GM21447 (cell line): Measurements from ENCODE around the gene MYT1.
"Not testable (repeated sequence)": the region's sequence is repeated elsewhere in the genome, so short reads cannot be mapped to it uniquely, and the experiment has no call there.

Experiments
- ATAC-seq: cut with Tn5 transposase; IDR thresholded peaks from one replicate; pipeline ENCODE4 v1.9.1; 2021; ENCODE audit not compliant: unreplicated experiment

Gene MYT1

GRCh38 chr20:64166721-64167615, 2.7 kb downstream of the MYT1 start:
- ATAC-seq: no peak

DNA sequence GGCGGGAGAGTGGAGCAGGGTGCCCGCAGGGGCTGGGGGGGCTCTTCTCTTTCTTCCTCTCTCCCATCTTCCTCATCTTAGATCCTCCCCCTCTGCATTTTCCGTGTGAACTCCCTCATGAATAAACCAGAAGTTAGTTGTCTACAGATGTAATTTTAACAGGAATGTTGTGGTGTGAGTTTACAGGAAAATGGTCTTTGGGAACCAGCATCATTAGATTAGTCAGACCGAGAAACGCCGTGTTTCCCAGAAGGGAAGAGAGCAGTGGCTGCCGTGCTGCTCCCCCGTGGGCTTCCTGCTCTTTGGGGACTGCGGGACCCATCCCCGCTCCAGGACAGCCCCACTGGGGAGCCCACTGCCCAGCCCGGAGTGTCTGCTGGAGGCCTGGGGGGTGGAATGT, 3.4 kb downstream of the MYT1 start:
- no peak for ATAC-seq

GRCh38 chr20:64168381-64169090, 4.3 kb downstream of the MYT1 start:
- ATAC-seq: no peak

DNA sequence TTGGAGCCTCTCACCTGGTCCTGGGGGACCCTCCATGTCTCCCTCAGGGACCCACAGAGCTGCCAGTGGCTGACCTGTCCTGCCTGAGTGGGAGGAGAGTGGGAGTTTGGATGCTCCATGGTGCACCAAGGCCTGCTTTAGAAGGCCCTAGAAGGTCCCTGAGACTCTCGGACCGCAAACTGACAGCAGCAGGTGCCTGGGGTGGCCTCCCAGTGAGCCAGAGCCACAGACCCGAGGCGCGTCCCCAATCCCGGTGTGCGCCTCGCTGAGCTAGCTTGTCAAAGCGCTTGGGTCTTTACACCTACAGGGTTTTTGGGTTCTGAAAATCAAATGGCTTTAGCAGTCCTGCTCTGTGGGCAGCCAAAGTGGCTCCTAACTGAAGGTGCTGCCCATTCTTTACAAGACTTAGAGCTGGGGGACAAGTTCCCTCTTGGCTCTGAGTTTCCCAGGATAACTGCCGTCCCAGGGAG, 4.9 kb downstream of the MYT1 start:
- no peak for ATAC-seq

- ATAC-seq: no peak
Measured at GRCh38 chr20:64171211-64171610, 7.0 kb downstream of the MYT1 start.

- ATAC-seq: no peak
Measured at GRCh38 chr20:64173116-64173515, 8.9 kb downstream of the MYT1 start.

GRCh38 chr20:64176551-64176950, 12.3 kb downstream of the MYT1 start:
- ATAC-seq: no peak

DNA sequence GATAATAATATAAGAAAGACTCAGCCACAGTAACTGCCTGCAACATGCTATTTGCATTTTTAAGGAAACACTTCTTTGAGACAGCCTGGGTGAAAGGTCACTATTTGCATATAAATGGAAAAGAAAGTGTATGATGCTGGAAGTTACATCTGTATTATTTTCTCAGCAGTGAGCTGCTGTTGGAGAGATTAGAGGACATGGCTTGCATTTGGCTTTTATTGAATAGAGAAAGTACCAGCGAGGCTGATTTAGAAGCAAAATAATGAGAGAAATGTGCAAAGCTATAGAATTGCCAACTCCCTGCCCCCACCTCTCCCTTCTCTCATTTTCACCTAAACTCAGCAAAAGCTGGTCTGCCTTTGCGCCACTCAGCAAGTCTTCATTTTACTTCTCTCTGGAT, 12.7 kb downstream of the MYT1 start:
- ATAC-seq: no peak

DNA sequence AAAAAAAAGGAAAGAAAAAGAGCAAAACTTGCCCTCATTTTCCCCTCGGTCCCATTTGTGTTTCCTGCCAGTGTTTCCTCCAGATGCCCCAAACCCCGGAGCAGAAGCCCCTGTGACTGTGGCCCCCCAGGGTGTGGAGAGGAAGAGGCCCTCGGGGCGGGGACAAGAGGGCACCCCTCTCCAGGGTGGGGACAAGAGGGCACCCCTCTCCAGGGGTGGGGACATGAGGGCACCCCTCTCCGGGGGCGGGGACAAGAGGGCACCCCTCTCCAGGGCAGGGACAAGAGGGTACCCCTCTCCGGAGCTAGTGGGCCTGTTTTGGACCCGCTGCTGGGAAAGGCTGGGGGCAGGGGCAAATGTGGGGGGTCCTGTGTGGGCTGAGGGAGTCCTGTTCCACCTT, 13.1 kb downstream of the MYT1 start:
- ATAC-seq: no peak

DNA sequence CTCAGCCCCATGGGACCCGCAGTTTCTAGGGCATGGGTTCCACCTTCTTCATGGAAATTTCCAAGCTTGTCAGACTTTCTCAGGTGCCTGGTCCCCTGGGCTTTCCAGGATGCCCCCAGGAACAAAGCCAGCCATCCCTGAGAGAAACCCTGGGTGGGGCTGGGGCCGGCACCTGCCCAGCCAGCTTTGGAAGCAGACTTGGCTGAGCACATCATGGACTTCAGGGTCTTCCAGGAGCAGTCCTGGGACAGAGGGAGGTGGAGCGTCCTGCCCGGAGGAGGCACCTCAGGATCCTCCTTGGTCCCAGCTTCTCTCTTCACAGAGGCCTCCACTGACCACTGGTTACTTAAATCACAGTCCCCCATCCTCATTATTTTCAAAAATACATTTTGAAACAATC, 13.5 kb downstream of the MYT1 start:
- no peak for ATAC-seq

- not testable (repeated sequence) for ATAC-seq
Measured at GRCh38 chr20:64178925-64179324, 14.7 kb downstream of the MYT1 start.

GRCh38 chr20:64179805-64180204, 15.6 kb downstream of the MYT1 start:
- ATAC-seq: no peak

DNA sequence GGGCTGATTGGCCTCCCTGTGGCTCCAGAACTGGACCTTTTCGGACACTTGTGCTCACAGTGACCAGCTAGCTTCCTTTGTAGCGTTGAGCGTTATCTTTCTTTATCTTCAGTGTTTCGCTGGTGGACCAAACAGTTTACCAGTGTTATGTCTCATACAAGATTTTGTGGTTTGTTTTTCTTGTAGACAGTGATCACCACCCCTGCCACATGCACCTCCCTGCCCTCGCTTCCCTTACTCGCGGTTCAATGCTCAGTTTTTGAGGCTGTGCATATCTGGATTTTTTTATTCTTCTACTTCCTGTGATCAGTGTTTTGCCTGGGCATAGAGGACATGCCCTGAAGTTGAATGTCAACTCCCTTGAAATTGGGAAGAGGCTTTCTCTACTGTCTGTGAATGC, 16.4 kb downstream of the MYT1 start:
- ATAC-seq: no peak

DNA sequence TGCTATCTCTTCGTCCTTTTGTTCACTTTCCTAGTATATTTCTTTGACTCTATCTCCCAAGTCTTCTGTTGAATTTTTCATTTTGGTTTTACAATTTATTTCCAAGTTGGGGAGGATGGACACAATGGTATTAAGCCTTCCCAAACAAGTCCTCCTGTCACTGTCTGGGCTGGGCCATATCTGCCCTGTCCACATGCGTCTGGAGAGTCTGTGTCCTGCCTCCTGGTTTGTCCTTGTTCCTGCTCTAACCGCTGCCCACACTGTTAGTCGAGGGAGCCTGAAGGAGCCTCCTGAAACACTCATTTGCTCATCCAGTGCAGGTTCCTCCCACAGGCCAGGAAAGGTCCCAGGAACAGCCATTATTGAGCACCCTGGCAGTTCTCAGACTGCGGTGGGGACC, 17.1 kb downstream of the MYT1 start:
- no peak for ATAC-seq

GRCh38 chr20:64182146-64182865, 18.1 kb downstream of the MYT1 start:
- no peak for ATAC-seq

GRCh38 chr20:64183313-64183712, 19.1 kb downstream of the MYT1 start:
- ATAC-seq: no peak

- no peak for ATAC-seq
Measured at GRCh38 chr20:64184795-64185194, 20.5 kb downstream of the MYT1 start.

DNA sequence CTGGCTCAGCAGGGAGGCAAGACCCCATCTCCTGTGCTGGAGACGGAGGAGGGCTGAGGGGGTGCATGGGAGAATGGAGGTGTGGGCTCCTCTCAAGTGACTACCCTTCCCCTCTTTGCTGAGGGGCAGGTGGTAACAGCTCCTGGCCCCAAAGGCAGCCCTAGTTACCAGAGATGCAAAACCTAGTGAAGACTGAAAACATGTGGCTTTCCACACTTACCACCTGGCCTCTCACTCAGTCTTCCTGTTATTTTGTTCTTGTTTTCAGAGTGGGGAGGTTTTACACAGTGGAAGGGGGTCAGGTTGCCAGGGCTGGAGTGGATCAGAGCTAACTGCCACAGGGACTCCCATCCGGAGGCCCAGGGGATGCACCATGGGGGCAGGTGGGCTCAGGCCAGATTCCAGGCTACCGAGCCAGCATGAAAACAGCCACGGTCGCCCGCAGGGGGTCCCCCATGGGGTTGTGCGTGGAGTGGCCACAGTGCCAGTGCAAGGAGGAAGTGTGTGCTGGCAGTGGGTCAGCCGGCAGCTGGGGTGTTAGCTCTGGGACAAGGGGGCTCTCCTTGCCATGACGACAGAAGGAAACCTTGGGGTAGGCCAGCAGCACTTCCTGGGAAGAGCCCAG, 21.1 kb downstream of the MYT1 start:
- ATAC-seq: no peak

DNA sequence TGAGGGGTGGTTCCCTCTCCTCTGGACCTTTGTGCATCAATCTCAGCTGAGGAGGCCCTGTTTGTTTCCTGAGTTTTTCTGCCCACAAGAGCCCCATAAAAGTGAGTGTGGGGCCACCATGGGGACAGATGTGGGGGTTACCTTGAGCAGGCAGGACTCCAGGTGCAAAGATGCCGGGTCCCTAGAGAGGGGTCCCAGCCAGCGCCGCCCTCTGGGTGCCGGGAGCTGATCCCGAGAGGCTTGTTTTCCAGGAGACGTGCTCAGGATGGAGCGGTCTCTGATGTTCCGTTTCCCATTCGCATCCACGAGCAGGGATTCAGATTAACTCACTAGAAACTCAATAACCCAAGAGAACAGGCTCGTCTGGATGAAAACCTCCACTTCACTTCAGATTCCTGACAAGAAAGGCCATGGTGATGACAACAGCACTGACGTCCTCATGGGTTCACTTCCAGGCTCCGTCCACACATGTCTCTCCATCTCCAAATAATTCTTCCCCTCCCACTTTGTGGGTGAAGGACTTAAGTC, 21.9 kb downstream of the MYT1 start:
- no peak for ATAC-seq

DNA sequence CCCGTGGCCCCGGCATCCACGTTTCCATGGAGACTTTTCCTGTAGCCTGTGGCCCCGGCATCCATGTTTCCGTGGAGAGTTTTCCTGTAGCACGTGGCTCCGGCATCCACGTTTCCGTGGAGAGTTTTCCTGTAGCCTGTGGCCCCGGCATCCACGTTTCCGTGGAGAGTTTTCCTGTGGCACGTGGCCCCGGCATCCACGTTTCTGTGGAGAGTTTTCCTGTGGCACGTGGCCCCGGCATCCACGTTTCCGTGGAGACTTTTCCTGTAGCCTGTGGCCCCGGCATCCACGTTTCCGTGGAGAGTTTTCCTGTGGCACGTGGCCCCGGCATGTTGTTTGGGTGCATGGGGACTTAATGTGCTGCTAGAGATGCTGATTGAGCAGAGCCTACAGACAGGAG, 23.0 kb downstream of the MYT1 start:
- ATAC-seq: not testable (repeated sequence)

GRCh38 chr20:64188091-64188490, 23.8 kb downstream of the MYT1 start:
- no peak for ATAC-seq
